Astrocyte of the cerebellum (primary cell): ENCODE data around the gene MYOZ1.

ENCODE experiments used
- DNase-seq: peaks from one replicate; pipeline ENCODE4 v3.0.0-alpha.2; 2011; ENCODE audit warnings: low read depth
- H3K4me3 ChIP-seq: 2 replicates; pipeline ENCODE4 v1.5.1; 2011; ENCODE audit warnings: mild to moderate bottlenecking, low read depth, low read length, moderate library complexity
- CTCF ChIP-seq: IDR thresholded peaks from 2 replicates; pipeline ENCODE4 v1.5.1; 2012; ENCODE audit warnings: low read length, low read depth, moderate library complexity, mild to moderate bottlenecking; ENCODE audit errors: missing control alignments
- in situ Hi-C: cut with HindIII; loops from 2 replicates; pipeline ENCODE4 v1.10.0; 2017; ENCODE audit warnings: low sequenced_read_pairs

The MYOZ1 gene

GRCh38 chr10:73648975-73649829 is 7.9 kb upstream of the MYOZ1 start:
- H3K4me3 ChIP-seq: no peak overlapping the region
- DNase-seq: no peak
- TF ChIP-seq CTCF: no peak
- in situ Hi-C loops: loop anchor here (5.0 kb wide), 1 partner anchor 47 kb away; no protein-coding TSS in a partner anchor

- peak overlapping the region; percentile 64 for H3K4me3 ChIP-seq
- no peak for DNase-seq
- in situ Hi-C loops: loop anchor here (5.0 kb wide), 1 partner anchor 46 kb away; no protein-coding TSS in a partner anchor
- no peak for TF ChIP-seq CTCF
Measured at GRCh38 chr10:73647875-73648651, 6.8 kb upstream of the MYOZ1 start.

- no peak for TF ChIP-seq CTCF
- in situ Hi-C loops: loop anchor here (5.0 kb wide), 1 partner anchor 45 kb away; no protein-coding TSS in a partner anchor
- peak overlapping the region; percentile 64 for H3K4me3 ChIP-seq
- no peak for DNase-seq
Measured at GRCh38 chr10:73647211-73647874, 6.1 kb upstream of the MYOZ1 start.

GRCh38 chr10:73646598-73647041 is 5.3 kb upstream of the MYOZ1 start:
- TF ChIP-seq CTCF: no peak
- in situ Hi-C loops: loop anchor here (5.0 kb wide), 1 partner anchor 44 kb away; no protein-coding TSS in a partner anchor
- H3K4me3 ChIP-seq: no peak overlapping the region
- no peak for DNase-seq

GRCh38 chr10:73645251-73645650 is 4.0 kb upstream of the MYOZ1 start:
- no peak overlapping the region for H3K4me3 ChIP-seq
- in situ Hi-C loops: loop anchor here (5.0 kb wide), 1 partner anchor 43 kb away; no protein-coding TSS in a partner anchor
- TF ChIP-seq CTCF: no peak
- DNase-seq: no peak

GRCh38 chr10:73644767-73645166 is 3.5 kb upstream of the MYOZ1 start:
- no peak overlapping the region for H3K4me3 ChIP-seq
- no peak for DNase-seq
- no peak for TF ChIP-seq CTCF
- in situ Hi-C loops: loop anchor here (5.0 kb wide), 1 partner anchor 42 kb away; no protein-coding TSS in a partner anchor
